Activated CD4-positive, alpha-beta T cell treated with anti-CD3 and anti-CD28 coated beads, Interleukin-2, amount 10 ng/mL, durations not matched to agents 7 days and 5 days (primary cell): ENCODE results near the gene ACVRL1. TPM values are rescaled to one million over a fixed set of nuclear protein-coding genes. Genes with fewer than 3 reads are reported as not detected.

ENCODE experiments used
- CTCF ChIA-PET: fragments of 350-600 bp; sonication (Branson Sonifier 250); formaldehyde crosslinking; loops from one replicate; lab custom pipeline; 2021; ENCODE audit warnings: antibody characterized with exemption; lab: Charles Lee
- POLR2A ChIA-PET: fragments of 350-600 bp; sonication (Branson Sonifier 250); formaldehyde crosslinking; loops from one replicate; lab custom pipeline; 2021; ENCODE audit warnings: antibody characterized with exemption; lab: Charles Lee
- DNase-seq: peaks from one replicate; pipeline ENCODE4 v3.0.0-alpha.2; 2020
- H3K27ac Mint-ChIP-seq: one replicate; pipeline ENCODE4 v1.8.0; 2021; ENCODE audit warnings: mild to moderate bottlenecking, moderate library complexity, mixed read lengths
- H3K27me3 Mint-ChIP-seq: one replicate; pipeline ENCODE4 v1.8.0; 2021; ENCODE audit warnings: mixed read lengths
- H3K36me3 Mint-ChIP-seq: one replicate; pipeline ENCODE4 v1.8.0; 2021; ENCODE audit warnings: low read depth, mixed read lengths
- H3K4me1 Mint-ChIP-seq: one replicate; pipeline ENCODE4 v1.8.0; 2021; ENCODE audit warnings: mixed read lengths
- H3K4me3 Mint-ChIP-seq: one replicate; pipeline ENCODE4 v1.8.0; 2021; ENCODE audit warnings: mild to moderate bottlenecking, moderate library complexity, mixed read lengths
- H3K9me3 Mint-ChIP-seq: one replicate; pipeline ENCODE4 v1.8.0; 2021; ENCODE audit warnings: mixed read lengths
- total RNA-seq, 2 experiments: library from RNA; stranded (reverse); gene quantifications; one replicate each; pipeline ENCODE4 v1.2.3, GENCODE V29; 2021

ACVRL1 gene
- total RNA-seq, 2 experiments from 2014 or later: not detected

DNA sequence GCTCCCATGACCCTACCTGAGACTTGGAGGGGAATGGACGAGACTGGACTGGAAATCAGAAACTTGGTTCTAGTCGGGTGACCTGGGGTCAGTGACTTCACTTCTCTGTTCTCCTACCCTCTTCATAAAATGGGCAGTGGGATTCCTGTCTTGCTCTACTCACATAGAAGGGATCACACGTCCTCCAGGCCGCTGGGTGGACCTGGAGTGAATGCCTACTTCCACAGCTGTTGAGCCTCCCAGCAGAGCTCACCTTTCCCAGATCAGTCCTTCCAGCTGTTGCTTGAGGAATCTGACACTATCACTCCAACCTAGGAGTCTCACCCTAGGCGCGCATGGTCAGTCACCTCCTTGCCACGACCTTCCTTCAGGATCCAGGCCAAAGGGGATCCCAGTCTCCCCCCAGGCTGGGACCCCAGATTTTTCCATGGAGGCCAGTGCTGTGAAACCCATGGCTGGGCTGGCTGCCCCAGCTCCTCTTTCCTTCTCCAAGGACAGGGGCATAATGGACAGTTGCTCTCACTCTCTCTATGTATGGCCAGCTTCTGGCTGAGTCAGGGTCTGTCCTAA lies 637 bp downstream of the ACVRL1 start:
- H3K36me3 Mint-ChIP-seq: no peaks in the 10 kb centered on the region
- H3K27ac Mint-ChIP-seq: no peak overlapping the region
- H3K9me3 Mint-ChIP-seq: no peaks in the 10 kb centered on the region
- no peak overlapping the region for H3K4me3 Mint-ChIP-seq
- DNase-seq: no peak
- ChIA-PET CTCF (interaction anchor here (2.2 kb wide), 1 partner anchor 15 kb away, joined by 8 read pairs; no protein-coding TSS in a partner anchor), POLR2A (no interaction called here)
- H3K27me3 Mint-ChIP-seq: peaks cover 51% of the 10 kb centered on the region
- no peaks in the 10 kb centered on the region for H3K4me1 Mint-ChIP-seq

GRCh38 chr12:51908876-51909592 lies 1.7 kb downstream of the ACVRL1 start:
- ChIA-PET POLR2A (no interaction called here), CTCF (interaction anchor here (0.5 to 2.2 kb wide), 2 partner anchors 13 to 15 kb away, joined by 3 to 8 read pairs; no protein-coding TSS in a partner anchor)
- no peak for DNase-seq
- Mint-ChIP-seq H3K27ac (no peak overlapping the region), H3K4me1 (no peaks in the 10 kb centered on the region), H3K4me3 (no peak overlapping the region), H3K27me3 (peaks cover 48% of the 10 kb centered on the region), H3K9me3 (no peaks in the 10 kb centered on the region), H3K36me3 (no peaks in the 10 kb centered on the region)

- Mint-ChIP-seq H3K36me3 (no peaks in the 10 kb centered on the region), H3K4me3 (no peak overlapping the region), H3K9me3 (no peaks in the 10 kb centered on the region), H3K4me1 (no peaks in the 10 kb centered on the region), H3K27ac (no peak overlapping the region), H3K27me3 (peaks cover 45% of the 10 kb centered on the region)
- DNase-seq: no peak
- ChIA-PET POLR2A (no interaction called here), CTCF (no interaction called here)
Observed at GRCh38 chr12:51910168-51910567, 2.9 kb downstream of the ACVRL1 start.

- ChIA-PET CTCF (interaction anchor here (1.1 kb wide), 1 partner anchor 14 kb away, joined by 3 read pairs; no protein-coding TSS in a partner anchor), POLR2A (no interaction called here)
- Mint-ChIP-seq H3K36me3 (no peaks in the 10 kb centered on the region), H3K9me3 (no peaks in the 10 kb centered on the region), H3K4me3 (no peak overlapping the region), H3K4me1 (no peaks in the 10 kb centered on the region), H3K27me3 (peaks cover 42% of the 10 kb centered on the region), H3K27ac (no peak overlapping the region)
- DNase-seq: no peak
Observed at GRCh38 chr12:51910691-51911090, 3.4 kb downstream of the ACVRL1 start.

- POLR2A ChIA-PET: no interaction called here
- peaks cover 37% of the 10 kb centered on the region for H3K27me3 Mint-ChIP-seq
Observed at GRCh38 chr12:51911307-51911706, 4.0 kb downstream of the ACVRL1 start.

GRCh38 chr12:51911788-51912711 lies 4.7 kb downstream of the ACVRL1 start:
- H3K4me3 Mint-ChIP-seq: no peak overlapping the region
- no peaks in the 10 kb centered on the region for H3K9me3 Mint-ChIP-seq
- no peak overlapping the region for H3K27ac Mint-ChIP-seq
- H3K36me3 Mint-ChIP-seq: no peaks in the 10 kb centered on the region
- DNase-seq: no peak
- ChIA-PET CTCF (interaction anchor here (0.7 to 1.8 kb wide), 6 partner anchors 10 to 114 kb away, joined by 3 to 8 read pairs (median 4); no protein-coding TSS in a partner anchor), POLR2A (no interaction called here)
- H3K4me1 Mint-ChIP-seq: no peaks in the 10 kb centered on the region
- peaks cover 31% of the 10 kb centered on the region for H3K27me3 Mint-ChIP-seq

More at GRCh38 chr12:51911307-51911706, 4.0 kb downstream of the ACVRL1 start:
- no peaks in the 10 kb centered on the region for H3K4me1 Mint-ChIP-seq
- no peak overlapping the region for H3K4me3 Mint-ChIP-seq
- CTCF ChIA-PET: interaction anchor here (1.1 to 1.8 kb wide), 2 partner anchors 15 to 16 kb away, joined by 3 to 4 read pairs; no protein-coding TSS in a partner anchor
- H3K9me3 Mint-ChIP-seq: no peaks in the 10 kb centered on the region
- H3K36me3 Mint-ChIP-seq: no peaks in the 10 kb centered on the region
- H3K27ac Mint-ChIP-seq: no peak overlapping the region
- no peak for DNase-seq

DNA sequence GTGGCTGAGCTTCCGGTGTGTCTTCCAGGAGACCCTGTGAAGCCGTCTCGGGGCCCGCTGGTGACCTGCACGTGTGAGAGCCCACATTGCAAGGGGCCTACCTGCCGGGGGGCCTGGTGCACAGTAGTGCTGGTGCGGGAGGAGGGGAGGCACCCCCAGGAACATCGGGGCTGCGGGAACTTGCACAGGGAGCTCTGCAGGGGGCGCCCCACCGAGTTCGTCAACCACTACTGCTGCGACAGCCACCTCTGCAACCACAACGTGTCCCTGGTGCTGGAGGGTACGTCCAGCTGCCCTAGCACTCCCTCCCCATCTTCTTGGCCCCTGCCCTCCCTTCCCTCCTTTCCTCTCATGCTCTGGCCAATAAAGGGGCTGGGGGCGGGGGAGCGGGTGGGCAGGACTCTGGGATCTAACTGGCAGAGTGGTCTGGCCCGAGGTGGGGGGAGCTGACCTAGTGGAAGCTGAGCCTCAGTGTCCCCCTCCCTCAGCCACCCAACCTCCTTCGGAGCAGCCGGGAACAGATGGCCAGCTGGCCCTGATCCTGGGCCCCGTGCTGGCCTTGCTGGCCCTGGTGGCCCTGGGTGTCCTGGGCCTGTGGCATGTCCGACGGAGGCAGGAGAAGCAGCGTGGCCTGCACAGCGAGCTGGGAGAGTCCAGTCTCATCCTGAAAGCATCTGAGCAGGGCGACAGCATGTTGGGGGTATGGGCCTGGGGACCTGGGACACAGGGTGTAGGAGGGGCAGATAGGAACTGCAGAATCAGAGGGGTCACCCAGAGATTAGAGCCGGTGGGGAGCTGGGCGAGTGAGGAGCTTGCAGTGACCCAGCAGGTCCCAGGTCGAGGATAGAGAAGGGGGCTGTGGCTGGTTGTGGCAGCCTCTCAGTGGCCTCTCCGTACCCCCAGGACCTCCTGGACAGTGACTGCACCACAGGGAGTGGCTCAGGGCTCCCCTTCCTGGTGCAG lies 6.0 kb downstream of the ACVRL1 start:
- DNase-seq: no peak
- Mint-ChIP-seq H3K9me3 (no peaks in the 10 kb centered on the region), H3K4me1 (no peaks in the 10 kb centered on the region), H3K27me3 (peaks cover 24% of the 10 kb centered on the region), H3K36me3 (no peaks in the 10 kb centered on the region), H3K27ac (no peak overlapping the region), H3K4me3 (no peak overlapping the region)
- ChIA-PET POLR2A (no interaction called here), CTCF (interaction anchor here (0.7 to 1.8 kb wide), 5 partner anchors 9 to 113 kb away, joined by 3 to 8 read pairs (median 4); no protein-coding TSS in a partner anchor)

DNA sequence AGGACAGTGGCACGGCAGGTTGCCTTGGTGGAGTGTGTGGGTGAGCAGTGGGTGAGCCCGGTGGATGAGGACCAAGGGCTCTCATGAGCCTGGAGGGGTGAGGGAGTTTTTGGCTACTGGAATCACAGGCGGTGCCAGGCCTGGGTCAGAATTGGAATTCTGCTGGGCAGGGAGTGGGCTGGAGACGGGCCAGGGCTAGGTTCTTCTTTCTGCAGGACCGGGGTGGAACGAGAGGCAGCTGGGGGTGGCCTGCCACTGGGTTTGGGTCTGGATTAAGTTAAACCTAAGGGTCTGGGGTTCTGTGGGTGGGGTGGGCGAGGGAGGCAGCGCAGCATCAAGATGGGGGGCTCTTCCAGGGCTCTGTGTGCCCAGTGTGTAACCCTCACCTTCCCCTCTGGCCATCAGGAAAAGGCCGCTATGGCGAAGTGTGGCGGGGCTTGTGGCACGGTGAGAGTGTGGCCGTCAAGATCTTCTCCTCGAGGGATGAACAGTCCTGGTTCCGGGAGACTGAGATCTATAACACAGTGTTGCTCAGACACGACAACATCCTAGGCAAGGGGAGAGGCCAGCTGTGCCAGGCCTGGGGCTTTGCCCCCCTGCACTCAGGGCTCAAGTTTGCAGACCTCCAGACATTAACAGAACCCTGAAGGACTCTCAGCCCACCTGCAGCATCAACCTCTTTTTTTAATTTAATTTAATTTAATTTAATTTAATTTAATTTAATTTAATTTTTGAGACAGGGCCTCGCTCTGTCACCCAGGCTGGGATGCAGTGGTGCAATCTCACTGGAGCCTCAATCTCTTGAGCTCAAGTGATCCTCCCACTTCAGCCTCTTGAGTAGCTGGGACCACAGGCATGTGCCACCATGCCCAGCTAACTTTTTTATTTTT lies 7.0 kb downstream of the ACVRL1 start:
- no peak overlapping the region for H3K27ac Mint-ChIP-seq
- POLR2A ChIA-PET: no interaction called here
- H3K4me1 Mint-ChIP-seq: no peaks in the 10 kb centered on the region
- H3K9me3 Mint-ChIP-seq: no peaks in the 10 kb centered on the region
- no peaks in the 10 kb centered on the region for H3K36me3 Mint-ChIP-seq
- H3K4me3 Mint-ChIP-seq: no peak overlapping the region
- H3K27me3 Mint-ChIP-seq: peaks cover 16% of the 10 kb centered on the region
- CTCF ChIA-PET: interaction anchor here (1.1 to 1.8 kb wide), 2 partner anchors 10 to 57 kb away, joined by 3 to 5 read pairs; no protein-coding TSS in a partner anchor
- no peak for DNase-seq

GRCh38 chr12:51915003-51915625 lies 7.8 kb downstream of the ACVRL1 start:
- Mint-ChIP-seq H3K4me3 (no peak overlapping the region), H3K9me3 (no peaks in the 10 kb centered on the region), H3K27ac (peak overlapping the region; percentile 54), H3K4me1 (no peaks in the 10 kb centered on the region), H3K27me3 (peaks cover 8% of the 10 kb centered on the region), H3K36me3 (no peaks in the 10 kb centered on the region)
- ChIA-PET POLR2A (no interaction called here), CTCF (interaction anchor here (1.1 kb wide), 1 partner anchor 56 kb away, joined by 3 read pairs; no protein-coding TSS in a partner anchor)
- no peak for DNase-seq

GRCh38 chr12:51915951-51916350 lies 8.6 kb downstream of the ACVRL1 start:
- Mint-ChIP-seq H3K27me3 (peaks cover 4% of the 10 kb centered on the region), H3K4me1 (no peaks in the 10 kb centered on the region), H3K27ac (no peak overlapping the region), H3K4me3 (no peak overlapping the region), H3K36me3 (no peaks in the 10 kb centered on the region), H3K9me3 (no peaks in the 10 kb centered on the region)
- ChIA-PET POLR2A (no interaction called here), CTCF (no interaction called here)
- DNase-seq: no peak
